NOMO-1 (cell line): ENCODE results near the gene TDRD6.
"Not testable (repeated sequence)": the region's sequence is repeated elsewhere in the genome, so short reads cannot be mapped to it uniquely, and the experiment has no call there.

Source experiments
- DNase-seq, 2 experiments: peaks; one replicate each; lab custom pipeline; 2025; ENCODE audit not compliant: unreplicated experiment in 2 of 2; lab: John Stamatoyannopoulos, UW

Gene TDRD6

DNA sequence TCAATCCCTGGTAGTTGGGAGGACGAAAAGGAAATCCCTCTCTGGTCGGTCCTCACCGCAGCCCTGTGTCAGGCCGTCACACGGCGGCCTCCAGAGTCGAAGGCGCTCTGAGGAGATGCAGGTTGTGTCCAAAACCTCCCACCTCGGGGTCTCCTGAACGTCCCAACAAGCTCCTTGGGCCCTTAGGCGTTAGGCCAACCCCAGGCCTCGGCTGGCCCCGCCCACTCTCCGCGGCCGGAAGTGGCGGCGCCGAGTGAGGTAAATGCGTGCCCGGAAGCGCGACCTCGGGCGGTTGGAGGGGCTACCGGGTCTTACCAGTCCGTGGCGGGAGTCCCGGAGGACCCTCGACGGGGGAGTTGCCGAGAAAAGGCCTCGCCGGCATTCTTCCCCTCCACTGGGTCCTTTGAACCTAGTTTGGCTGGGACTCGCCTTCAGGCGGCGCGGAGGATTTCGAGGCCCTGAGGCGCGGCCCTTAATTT is at the start of gene TDRD6:
TSS of gene TDRD6 (plus strand) at position 267 of the 479 bp plus-strand sequence. CDS start 244 bp downstream, outside the sequence.
- no peak for DNase-seq

DNA sequence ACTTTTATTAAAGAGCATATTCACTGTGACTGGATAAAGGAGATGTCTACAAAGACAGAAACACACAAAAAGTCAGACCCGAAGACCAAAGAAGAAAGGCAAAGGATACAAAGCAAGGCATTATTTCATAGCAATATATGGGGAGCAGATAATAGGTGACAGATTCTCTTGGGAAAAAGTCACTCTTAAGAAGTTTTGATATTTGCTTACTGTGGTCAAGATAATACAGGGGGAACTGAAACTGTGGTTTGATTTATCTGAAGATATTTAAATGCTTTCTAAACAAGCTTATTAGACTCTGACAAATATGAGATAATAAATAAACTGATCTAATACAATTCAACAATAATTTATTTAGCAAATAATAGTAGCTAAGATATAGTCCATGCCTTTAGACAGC is 49.8 kb upstream of the TDRD6 start:
- DNase-seq: no peak

DNA sequence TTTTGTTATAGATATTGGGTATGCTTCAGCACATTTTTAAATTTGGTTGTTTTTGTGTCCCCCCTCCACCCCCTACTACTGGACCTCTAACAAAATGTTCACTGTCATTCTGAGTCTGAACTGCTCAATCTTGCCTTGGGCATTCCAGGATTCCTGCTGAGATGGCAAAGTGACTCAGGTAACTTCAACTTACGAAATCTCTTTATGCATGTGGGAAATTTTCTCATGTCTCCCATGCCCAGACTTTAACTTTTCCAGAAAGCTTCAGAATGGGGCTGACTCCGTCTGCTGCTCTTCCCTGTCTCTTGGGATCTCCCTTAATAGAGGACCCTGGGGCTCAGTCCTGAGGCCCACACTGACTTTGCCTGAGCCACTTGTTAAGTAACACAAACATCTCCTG is 49.0 kb upstream of the TDRD6 start:
- DNase-seq: no peak

DNA sequence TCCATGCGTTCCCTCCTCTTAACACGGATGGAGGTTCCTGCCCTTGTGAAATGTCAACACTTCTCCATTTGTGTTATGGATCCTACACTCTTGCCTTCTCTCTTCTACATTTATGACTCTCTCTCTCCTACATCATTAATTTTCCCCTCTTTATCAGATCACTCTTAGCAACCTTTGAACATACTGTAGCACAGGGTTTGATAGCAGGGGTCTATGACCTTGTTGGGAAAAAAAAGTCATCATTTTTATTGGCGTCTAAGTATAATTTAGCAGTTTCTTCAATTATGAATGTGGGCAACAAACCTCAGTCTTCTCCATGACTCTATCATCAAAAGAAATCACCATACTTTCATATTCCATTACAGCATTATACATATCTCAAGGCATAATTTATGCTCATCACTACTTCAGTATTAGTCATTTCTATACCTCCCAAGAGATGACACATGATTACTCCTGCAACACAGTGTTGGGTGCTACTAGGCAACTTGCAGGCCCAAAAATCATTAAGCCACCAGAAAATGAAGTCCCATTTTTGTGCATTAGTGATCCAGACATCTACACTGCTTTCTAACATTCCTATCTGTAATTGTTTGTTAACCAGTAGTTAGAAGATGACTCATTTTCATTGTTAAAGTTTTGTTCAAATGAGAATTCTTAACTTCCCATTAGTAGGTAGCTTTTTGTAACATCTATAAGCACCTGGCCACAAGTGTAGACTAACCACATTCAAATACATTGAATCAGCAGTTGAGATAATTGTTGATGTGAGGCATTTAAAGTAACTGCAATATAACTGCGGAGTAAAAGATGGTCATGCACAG is 44.5 kb upstream of the TDRD6 start:
- no peak for DNase-seq

- DNase-seq: no peak
Observed at GRCh38 chr6:46645265-46645664, 42.4 kb upstream of the TDRD6 start.

- not testable (repeated sequence) for DNase-seq
Observed at GRCh38 chr6:46648108-46648507, 39.6 kb upstream of the TDRD6 start.

- peak in 1 of 2 experiments; percentile 4 for DNase-seq
Observed at GRCh38 chr6:46648869-46649492, 38.7 kb upstream of the TDRD6 start.

GRCh38 chr6:46651006-46651405 is 36.7 kb upstream of the TDRD6 start:
- no peak for DNase-seq

- no peak for DNase-seq
Observed at GRCh38 chr6:46651816-46652215, 35.9 kb upstream of the TDRD6 start.

- DNase-seq: no peak
Observed at GRCh38 chr6:46652232-46652602, 35.5 kb upstream of the TDRD6 start.

DNA sequence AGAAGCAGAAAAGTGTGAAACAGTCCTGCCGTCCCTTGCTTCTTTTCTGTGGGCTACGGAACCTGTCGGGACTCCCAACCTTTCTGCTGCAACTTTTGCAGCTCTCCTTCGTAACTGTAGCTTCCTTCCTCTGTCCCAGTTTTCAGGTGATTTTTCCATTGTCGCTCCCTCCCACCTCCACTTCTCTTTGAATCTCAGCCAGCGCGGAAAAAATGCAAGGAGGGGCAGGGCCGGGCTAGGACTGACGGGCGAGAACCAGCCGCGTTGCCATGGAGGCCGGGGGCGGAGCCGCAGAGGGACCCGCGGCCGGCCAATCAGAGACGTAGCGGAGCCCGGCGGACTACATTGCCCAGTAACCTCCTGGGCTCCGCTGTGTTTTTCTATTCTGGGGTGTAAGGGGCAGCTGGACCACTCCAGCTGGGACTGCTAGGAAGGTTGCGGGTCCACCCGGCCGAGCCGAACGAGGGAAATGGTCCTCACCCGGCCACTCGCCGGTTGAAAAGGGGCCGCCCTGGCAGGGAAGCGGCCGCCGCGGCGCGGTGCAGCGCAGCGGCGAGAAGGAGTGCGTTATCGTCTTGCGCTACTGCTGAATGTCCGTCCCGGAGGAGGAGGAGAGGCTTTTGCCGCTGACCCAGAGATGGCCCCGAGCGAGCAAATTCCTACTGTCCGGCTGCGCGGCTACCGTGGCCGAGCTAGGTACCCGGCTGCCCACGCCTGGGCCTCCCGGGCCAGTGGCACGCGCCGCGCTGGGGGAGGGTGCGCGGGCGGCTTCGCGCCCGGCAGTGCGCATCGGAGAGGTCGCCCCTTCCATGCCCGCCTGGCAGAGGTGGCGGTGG is 34.9 kb upstream of the TDRD6 start, which contains the start of the genes CYP39A1 and SLC25A27:
TSS of gene CYP39A1 (minus strand) at position 216 of the 836 bp plus-strand sequence. CDS start 236 bp downstream, outside the sequence.
TSS of gene SLC25A27 (plus strand) at position 373 of the 836 bp plus-strand sequence. CDS start at position 591, 218 bp downstream.
- DNase-seq: peak; percentile 82 to 84

DNA sequence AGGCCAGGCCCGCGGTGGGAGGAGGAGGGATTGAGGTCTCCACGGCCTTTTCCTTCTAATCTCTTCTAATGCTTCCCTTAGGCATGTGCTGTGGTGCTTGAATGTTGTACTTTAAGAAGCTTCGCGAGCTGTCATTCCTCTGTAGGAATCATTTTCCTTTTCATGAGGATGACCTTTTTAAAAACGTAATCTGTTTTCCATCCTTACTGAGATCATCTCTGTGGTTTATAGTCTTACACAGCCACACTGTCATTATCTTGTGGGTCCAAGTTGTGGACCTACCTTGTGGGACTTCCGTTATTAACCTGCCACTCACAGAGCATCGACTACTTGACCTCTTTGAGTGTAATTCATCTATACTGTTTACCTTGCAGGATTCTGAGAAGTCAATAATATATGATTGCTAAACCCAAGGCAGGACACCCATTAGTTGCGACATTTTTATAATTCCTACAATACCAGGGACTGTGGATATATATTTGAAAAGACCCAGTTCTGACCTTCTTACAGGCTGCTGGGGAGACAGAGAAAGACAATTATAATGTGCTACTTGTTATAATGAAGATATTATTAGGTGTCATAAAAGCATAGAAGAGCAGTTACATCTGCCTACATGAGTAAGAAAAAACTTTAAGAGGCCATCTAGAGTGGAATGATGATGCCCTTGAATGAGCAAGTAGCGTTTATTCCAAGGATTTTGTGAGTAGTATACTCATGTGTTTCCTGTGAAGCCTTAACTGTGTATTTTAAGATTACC is 34.1 kb upstream of the TDRD6 start:
- no peak for DNase-seq

DNA sequence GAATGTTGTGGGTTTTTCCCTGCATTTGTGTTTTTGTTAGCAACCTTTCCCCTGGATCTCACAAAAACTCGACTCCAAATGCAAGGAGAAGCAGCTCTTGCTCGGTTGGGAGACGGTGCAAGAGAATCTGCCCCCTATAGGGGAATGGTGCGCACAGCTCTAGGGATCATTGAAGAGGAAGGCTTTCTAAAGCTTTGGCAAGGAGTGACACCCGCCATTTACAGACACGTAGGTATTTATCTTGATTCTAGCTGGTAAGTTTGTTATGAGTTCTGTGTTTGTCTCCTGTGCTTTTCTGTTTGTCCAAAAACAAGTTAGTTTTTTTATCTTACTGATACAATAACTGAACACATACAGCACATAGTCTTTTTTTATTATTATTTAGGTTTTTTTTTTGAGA is 31.9 kb upstream of the TDRD6 start:
- DNase-seq: no peak

GRCh38 chr6:46657642-46658041 is 30.0 kb upstream of the TDRD6 start:
- no peak for DNase-seq

GRCh38 chr6:46661483-46661882 is 26.2 kb upstream of the TDRD6 start:
- DNase-seq: no peak

GRCh38 chr6:46667377-46667776 is 20.3 kb upstream of the TDRD6 start:
- no peak for DNase-seq

DNA sequence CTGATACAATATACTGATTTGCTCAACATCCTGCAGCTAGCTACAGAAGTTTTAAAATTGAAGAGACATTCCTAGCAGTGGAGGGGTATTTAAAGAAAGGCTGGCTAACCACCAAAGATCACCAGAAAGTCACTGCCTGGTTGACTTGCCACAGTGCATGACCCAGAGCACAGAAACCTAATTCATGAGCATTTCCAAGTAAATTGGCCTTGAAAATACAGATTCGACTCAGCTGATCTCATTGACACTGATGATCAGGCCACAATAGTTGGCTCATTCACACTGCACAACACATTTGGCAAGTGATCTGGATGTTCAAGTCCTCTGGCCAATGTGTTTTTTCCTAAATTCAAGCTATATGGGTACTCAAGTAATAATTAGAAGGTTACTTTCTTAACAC is 13.3 kb upstream of the TDRD6 start:
- DNase-seq: no peak

- peak in 1 of 2 experiments; percentile 45 for DNase-seq
Observed at GRCh38 chr6:46676604-46677313, 10.9 kb upstream of the TDRD6 start.

- DNase-seq: peak; percentile 14 to 45
Observed at GRCh38 chr6:46677314-46677654, 10.4 kb upstream of the TDRD6 start.

DNA sequence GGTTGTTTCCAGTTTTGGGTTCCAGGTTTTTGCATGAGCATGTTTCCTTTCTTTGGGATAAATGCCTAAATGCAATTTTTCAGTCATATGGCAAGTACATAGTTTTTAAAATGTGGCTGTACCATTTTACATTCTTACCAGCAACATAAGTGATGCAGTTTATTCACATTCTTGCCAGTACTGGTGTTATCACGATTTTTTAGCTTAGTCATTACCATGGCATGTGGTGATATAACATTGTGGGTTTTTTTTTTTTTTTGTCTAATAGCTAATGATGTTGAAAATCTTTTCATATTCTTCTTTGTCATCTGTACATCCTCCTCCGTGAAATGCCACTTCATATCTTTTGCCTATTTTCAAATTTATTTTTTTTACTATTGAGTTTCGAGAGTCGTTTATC is 2.9 kb upstream of the TDRD6 start:
- DNase-seq: no peak
